ENCODE data around the gene PTPRE. TPM values are rescaled to one million over a fixed set of nuclear protein-coding genes. Genes with fewer than 3 reads are reported as not detected.

Gene PTPRE
- total RNA-seq, 1 experiment from 2014 or later = 12.3 TPM

- intact Hi-C loops (cut with micrococcal nuclease) = no loop called here
- Histone ChIP-seq H3K4me2 (ENCODE audit: low read length) (no peak overlapping the region), H3K79me2 (ENCODE audit: insufficient read depth, low read length) (no peaks in the 10 kb centered on the region), H3K9ac (ENCODE audit: low read length) (no peak overlapping the region), H4K20me1 (ENCODE audit: insufficient read depth) (no peaks in the 10 kb centered on the region), H3K9me2 (ENCODE audit: insufficient read depth) (no peaks in the 10 kb centered on the region), H3K4me3 (replicated peaks in 1 of 2; ENCODE audit: low read depth in 1 of 2, low read length in 2 of 2) (no peak overlapping the region), H3K36me3 (ENCODE audit: control insufficient read depth in 1 of 2, insufficient read depth in 2 of 2, low read length in 2 of 2) (no peaks in the 10 kb centered on the region), H2AFZ (ENCODE audit: low read depth, low read length, poor library complexity, severe bottlenecking) (no peak overlapping the region), H3K4me1 (ENCODE audit: control insufficient read depth in 1 of 2, insufficient read depth in 2 of 2, low read length in 2 of 2) (no peaks in the 10 kb centered on the region), H3K27ac (ENCODE audit: low read depth, low read length) (no peak overlapping the region), H3K9me3 (ENCODE audit: control insufficient read depth in 1 of 2, insufficient read depth in 1 of 2, low read depth in 1 of 2, low read length in 2 of 2) (no peaks in the 10 kb centered on the region), H3K27me3 (ENCODE audit: insufficient read depth, low read length) (peaks cover 5% of the 10 kb centered on the region; the same call in 1 of the 2 replicates)
- ChIA-PET POLR2A (no interaction called here), CTCF (no interaction called here), RAD21 (ENCODE audit: low non-redundant PET in 1 of 2, low total read pairs in 2 of 2, uncharacterized antibody in 2 of 2, unreplicated experiment in 2 of 2) (no interaction called here)
- ATAC-seq (no peak; the same call in 1 of the 2 replicates), DNase-seq (ENCODE audit: low read depth, low spot score) (no peak)
- no TSS peak for BruUV-seq (replicated peaks)
- no peak for TF ChIP-seq ATF3 (IDR thresholded peaks at IDR 0.05)
- TF ChIP-seq YY1 (IDR thresholded peaks at IDR 0.05; ENCODE audit: extremely low read depth, insufficient replicate concordance, low read depth, low read length) = no peak
- no peak for TF ChIP-seq MAX (IDR thresholded peaks at IDR 0.05)
- TF ChIP-seq TCF7L2 (IDR thresholded peaks at IDR 0.05; ENCODE audit: borderline replicate concordance, extremely low read depth, insufficient read depth, insufficient read length) = no peak
- no peak for TF ChIP-seq CTCF (IDR thresholded peaks at IDR 0.05 in 2 of 3, conservative IDR thresholded peaks at IDR 0.05 in 1 of 3; ENCODE audit: borderline replicate concordance in 1 of 3, insufficient read depth in 1 of 3, low read depth in 2 of 3, low read length in 2 of 3)
- TF ChIP-seq SRF (IDR thresholded peaks at IDR 0.05; ENCODE audit: low read depth) = no peak
- TF ChIP-seq FOSL1 (IDR thresholded peaks at IDR 0.05; ENCODE audit: low read depth) = no peak
- TF ChIP-seq EGR1 (IDR thresholded peaks at IDR 0.05; ENCODE audit: low read depth) = no peak
- TF ChIP-seq RAD21 (IDR thresholded peaks at IDR 0.05; ENCODE audit: low read depth) = no peak
- no peak for TF ChIP-seq POLR2AphosphoS5 (IDR thresholded peaks at IDR 0.05; ENCODE audit: low read depth, low read length)
- TF ChIP-seq ZNF274 (IDR thresholded peaks at IDR 0.05; ENCODE audit: low read depth, low read length) = no peak
- TF ChIP-seq ELF1 (IDR thresholded peaks at IDR 0.05; ENCODE audit: borderline replicate concordance, low read depth) = no peak
- TF ChIP-seq SIN3A (IDR thresholded peaks at IDR 0.05; ENCODE audit: low read depth) = no peak
- TF ChIP-seq EZH2phosphoT487 (IDR thresholded peaks at IDR 0.05; ENCODE audit: borderline replicate concordance) = no peak
These were observed 24.0 kb upstream of the PTPRE start for GRCh38 chr10:127882801-127883459.

Measured in HCT116 (cell line).